Measurements from ENCODE around the gene HOXD11.

DNA sequence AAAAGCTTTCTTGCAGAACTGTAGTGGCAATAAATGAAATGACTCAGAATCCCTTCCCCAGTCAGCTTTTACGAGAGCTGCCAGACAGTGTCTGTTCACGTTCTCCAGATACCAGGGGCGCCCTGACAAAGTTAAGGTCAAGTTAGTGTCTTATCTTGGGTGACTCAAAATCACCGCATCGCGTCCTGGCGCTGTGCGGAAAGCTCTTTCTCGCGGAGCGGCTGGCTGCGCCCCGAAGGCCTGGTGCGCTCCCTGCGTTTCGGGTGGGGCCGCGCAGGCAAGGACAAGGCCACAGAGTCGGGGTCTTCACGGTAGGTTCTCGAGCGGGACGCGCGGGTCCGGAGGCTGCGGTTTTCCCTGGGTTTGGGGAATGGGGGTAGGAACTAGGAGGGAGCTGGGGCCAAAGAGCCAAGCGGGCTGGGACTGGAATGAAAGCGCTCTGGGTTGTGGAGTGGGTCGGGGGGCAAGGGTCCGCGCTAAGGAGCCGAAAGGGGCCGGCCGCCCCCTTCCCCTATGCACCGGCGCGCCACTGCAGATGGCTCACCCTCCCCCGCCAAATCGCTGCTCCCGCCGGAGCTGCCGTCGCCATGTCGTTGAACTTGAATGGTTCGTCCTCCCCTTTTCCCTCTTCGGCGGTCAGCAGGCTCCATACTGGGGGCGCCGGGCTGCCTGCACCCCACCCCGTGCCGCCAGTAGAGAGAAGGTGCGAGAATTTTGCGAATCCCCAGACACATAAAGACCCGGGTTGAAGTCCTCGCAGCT is 2.6 kb upstream of the HOXD11 start:
- TF ChIP-seq, protein P1, sequence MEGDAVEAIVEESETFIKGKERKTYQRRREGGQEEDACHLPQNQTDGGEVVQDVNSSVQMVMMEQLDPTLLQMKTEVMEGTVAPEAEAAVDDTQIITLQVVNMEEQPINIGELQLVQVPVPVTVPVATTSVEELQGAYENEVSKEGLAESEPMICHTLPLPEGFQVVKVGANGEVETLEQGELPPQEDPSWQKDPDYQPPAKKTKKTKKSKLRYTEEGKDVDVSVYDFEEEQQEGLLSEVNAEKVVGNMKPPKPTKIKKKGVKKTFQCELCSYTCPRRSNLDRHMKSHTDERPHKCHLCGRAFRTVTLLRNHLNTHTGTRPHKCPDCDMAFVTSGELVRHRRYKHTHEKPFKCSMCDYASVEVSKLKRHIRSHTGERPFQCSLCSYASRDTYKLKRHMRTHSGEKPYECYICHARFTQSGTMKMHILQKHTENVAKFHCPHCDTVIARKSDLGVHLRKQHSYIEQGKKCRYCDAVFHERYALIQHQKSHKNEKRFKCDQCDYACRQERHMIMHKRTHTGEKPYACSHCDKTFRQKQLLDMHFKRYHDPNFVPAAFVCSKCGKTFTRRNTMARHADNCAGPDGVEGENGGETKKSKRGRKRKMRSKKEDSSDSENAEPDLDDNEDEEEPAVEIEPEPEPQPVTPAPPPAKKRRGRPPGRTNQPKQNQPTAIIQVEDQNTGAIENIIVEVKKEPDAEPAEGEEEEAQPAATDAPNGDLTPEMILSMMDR (conservative IDR thresholded peaks at IDR 0.05; ENCODE audit: low read length): no peak
- TF ChIP-seq EZH2phosphoT487 (IDR thresholded peaks at IDR 0.05; ENCODE audit: borderline replicate concordance, low read depth, low read length): no peak
